Activated CD8-positive, alpha-beta memory T cell treated with anti-CD3 and anti-CD28 coated beads, Interleukin-2, amount 50 U/mL, for 48 hours (primary cell): ENCODE measurements around the gene MKS1.

ENCODE experiments used
- DNase-seq: peaks from one replicate; pipeline ENCODE4 v3.0.0-alpha.2; 2020

Gene MKS1

DNA sequence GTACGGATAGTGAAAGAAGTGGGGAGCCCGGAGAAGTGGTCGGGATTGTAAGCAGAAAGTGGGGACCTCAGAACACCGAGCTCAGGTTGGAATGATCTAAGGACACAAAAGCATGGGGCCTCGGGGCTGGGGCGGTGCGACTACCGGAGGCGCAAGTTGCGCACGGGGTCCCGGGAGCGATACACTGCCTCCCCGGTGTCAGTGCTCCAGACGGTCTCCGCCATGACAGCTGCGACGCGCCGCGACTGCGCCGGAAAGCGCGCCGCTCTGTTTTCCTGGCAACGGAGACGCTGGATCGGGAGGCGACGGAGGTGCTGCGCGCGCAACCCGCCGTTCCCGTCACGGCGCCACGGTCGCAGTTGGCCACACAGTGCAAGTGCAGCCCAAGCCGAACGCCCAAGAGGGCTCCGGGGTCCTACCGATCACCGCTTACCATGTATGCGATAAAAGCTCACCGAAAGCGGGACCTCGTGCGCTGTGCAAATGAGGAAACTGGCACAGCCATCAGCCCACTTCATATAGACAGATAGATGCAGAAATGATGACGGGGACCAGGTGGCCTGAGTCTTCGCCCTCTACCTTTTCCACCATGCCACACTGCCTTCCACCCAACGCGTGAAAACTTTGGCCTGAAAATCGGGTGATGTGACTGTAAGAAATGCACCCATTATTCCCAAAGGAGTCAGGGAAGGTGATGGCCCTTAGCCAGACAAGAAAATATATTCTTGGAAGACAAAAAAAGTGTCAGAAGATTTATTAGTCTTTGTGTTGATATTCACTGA is at the start of gene MKS1:
TSS of gene MKS1 (minus strand) at position 249 of the 782 bp plus-strand sequence. CDS start at position 224, 25 bp downstream.
- peak; percentile 98 for DNase-seq

DNA sequence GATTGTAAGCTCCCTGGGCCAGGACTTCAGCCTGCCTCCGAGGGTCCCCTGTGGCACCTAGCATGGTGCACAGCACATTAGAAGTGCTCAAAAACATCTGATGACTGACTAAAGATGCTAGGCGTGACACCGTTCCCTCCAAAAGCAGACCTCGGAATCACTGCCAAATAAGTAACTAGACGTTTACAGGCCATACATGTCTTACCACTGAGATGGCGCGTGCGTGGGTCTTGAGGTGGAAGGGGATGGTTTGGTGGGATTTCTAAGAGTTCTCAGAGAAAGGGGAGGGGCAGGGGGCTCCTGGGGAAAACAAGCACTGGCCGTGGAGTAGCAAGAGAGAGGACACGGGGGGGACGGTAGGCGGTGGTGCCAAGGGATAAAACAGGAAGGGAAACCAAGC is 49.3 kb upstream of the MKS1 start:
- DNase-seq, result peak; percentile 32

DNA sequence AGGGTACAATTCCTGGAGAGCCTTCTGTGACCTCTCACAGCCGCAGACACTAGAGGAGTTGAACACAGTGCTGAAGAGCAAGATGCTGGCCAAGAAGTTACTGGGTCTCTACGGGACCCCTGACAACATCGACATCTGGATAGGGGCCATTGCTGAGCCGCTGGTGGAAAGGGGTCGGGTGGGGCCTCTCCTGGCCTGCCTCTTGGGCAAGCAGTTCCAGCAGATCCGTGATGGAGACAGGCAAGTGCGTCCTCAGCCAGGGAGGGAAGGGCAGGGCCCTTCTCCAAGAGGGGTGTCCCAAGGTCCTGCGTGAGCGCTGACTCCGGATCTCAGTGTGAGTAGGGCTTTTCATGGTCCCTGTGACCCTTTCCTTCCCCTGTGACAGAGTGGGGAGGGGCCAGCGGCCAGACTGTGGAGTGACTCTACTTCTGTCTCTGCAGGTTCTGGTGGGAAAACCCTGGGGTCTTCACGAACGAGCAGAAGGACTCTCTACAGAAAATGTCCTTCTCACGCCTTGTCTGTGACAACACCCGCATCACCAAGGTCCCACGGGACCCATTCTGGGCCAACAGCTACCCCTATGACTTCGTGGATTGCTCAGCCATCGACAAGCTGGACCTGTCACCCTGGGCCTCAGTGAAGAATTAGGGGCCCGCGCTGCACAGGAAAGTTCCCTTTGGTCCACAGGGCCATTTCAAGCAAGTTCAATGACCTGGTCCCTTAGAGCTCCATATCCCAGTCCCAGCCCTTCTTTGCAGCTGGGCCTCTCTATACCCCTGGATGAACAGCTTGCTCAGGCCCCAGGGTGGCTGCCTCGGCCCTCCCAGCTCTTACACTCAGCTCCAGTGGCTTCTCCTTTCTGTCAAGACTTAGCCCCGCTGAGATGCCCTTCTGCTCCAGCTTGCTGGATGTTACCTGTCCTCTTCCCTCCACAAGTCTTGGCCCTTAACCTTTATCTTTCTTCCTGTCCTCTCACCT is 48.6 kb upstream of the MKS1 start:
- peak; percentile 42 for DNase-seq

DNA sequence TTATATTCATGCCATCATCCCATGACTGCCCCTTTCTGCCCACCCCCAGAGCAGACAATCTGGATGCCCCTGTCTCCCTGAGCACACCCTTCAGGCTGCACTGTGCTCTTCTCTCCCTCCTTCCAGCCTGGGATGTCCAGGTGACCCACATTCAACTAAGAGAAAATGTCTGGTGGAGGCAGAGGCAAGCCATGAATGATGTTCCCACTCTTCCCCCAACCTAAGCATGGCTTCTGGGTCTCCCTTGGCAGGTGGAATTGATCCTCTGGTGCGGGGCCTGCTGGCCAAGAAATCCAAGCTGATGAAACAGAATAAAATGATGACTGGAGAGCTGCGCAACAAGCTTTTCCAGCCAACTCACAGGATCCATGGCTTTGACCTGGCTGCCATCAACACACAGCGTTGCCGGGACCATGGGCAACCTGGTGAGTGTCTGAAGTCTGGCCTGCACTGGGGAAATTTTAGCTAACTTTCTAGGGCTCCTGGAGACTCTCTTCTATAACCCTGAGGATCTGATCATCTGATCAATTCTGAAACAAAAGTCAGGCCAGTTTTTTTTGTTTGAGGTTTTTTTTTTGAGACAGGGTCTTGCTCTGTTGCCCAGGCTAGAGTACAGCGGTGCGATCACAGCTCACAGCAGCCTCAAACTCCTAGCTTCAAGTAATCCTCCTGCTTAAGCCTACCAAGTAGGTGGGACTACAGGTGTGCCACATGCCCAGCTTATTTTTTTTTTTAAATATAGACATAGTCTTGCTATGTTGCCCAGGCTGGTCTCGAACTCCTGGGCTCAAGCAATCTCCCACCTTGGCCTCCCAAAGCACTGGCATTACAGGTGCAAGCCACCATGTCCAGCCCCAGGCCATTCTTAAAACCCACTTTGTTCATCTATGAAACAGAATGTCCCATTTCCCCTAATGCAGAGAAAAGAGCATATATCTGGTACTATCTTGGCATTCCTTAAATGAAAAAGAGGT is 47.1 kb upstream of the MKS1 start:
- peak; percentile 42 for DNase-seq

DNA sequence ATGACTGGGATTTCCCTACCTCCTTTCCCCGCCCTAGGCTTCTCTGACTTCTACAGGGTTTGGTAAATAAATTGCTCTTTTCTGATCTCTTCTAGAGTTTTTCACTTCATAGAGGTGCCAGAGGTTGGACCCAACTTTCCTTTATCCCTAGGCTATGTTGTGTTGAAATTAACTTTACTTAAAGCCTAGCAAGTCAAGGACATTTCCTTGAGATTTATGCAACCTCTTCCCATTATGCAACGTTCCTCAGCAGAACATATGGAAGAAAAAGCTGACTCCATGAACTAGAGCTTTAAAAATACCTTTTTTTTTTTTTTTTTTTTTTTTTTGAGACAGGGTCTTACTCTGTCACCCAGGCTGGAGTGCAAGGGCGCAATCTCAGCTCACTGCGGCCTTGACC is 46.2 kb upstream of the MKS1 start:
- DNase-seq, result no peak

DNA sequence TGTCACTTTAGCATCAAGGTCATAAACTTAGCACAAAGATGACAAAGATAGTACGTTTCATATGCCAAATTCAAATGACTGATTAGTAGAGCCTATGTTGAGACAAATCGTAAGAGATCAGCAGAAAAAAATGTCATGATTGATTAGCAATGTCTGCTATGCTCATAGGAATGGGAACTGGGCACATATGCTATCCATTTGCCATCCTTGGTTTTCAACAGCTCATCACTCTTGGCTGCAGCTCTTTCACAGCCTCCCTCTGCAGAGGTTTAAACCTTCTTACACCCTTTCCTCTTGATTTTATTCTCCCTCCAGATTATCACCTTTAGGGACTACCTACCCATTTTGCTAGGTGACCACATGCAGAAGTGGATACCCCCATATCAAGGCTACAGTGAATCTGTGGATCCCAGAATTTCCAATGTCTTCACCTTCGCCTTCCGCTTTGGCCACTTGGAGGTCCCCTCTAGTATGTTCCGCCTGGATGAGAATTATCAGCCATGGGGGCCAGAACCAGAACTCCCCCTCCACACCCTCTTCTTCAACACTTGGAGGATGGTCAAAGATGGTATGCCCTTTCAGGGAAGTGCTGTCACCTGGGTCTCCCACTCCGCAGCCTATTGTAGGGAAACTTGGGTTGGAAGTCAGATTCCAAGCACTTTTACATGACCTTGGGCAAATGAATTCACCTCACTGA is 45.5 kb upstream of the MKS1 start:
- no peak for DNase-seq

DNA sequence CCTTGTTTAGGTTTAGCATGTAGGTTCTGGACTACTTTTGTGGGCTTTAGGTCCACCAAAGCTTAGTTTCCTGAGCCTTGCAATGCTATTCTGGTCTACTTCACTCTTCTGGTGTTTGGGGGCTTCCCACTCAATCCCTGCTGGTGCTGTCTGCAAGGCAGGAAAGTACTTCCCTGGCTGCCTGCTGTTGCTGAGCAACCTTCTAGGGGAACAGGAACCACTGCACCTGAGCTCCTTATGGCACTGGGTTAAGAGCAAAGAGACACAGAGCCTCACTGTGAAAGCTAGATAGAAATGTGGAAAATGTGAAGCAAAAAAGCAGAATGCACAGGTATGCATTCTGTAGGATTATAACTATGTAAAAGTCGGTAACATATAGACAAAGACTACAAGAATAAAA is 44.7 kb upstream of the MKS1 start:
- DNase-seq, result peak; percentile 33

DNA sequence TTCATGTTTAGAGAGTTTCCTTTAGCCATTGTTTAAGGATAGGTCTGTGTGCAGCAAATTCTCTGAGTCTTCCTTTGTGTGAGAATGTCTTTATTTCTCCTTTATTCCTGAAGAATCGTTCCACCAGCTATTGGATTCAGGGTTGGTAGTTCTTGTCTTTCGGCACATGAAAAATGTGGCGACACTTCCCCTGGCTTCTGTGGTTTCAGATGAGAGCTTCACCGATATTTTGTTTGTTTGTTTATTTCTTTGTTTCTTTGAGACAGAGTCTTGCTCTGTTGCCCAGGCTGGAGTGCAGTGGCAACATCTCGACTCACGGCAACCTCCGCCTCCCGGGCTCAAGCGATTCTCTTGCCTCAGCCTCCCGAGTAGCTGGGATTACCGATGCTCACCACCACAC is 43.1 kb upstream of the MKS1 start:
- DNase-seq, result no peak

DNA sequence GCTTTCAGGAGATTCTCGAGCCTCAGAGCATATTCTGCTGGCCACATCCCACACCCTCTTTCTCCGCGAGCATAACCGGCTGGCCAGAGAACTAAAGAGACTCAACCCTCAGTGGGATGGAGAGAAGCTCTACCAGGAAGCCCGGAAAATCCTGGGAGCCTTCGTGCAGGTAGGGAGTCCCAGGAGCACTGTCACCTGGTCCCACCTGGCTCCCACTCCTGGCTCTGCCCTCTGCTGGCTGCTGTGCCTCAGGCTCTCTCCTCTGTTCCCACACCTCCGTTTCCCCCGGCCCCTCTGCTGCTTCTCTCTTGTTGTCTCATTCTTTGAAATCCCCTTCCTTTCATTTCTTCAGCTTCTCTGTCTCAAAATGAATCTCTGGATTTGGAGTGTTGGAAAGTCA is 35.7 kb upstream of the MKS1 start:
- DNase-seq, result peak; percentile 38

DNA sequence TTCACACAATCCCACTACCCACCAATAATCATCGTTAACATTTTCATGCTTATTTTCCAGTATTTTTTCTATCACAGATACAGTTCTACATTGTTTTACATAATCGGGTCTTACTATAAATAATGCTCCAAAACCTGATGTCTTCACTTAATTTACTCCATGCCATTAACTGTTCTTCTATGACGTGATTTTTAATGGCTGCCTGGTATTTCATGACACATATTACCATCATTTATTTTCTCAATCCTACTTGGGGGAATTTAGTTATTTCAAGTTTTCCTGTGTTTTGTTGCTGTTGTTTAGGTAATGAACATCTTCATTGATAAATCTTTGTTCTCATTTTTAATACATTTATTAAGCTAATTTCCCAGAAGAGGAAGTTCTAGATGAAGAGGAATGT is 34.0 kb upstream of the MKS1 start:
- DNase-seq, result no peak

DNA sequence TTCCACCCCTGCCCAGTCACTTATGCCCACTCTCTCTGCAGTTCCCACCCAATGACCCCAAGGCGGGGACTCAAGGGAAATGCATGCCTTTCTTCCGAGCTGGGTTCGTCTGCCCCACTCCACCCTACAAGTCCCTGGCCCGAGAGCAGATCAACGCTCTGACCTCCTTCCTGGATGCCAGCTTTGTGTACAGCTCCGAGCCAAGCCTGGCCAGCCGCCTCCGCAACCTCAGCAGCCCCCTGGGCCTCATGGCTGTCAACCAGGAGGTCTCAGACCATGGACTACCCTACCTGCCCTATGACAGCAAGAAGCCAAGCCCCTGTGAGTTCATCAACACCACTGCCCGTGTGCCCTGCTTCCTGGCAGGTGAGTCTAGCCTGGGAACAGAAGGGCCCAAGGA is 33.1 kb upstream of the MKS1 start:
- peak; percentile 42 for DNase-seq

DNA sequence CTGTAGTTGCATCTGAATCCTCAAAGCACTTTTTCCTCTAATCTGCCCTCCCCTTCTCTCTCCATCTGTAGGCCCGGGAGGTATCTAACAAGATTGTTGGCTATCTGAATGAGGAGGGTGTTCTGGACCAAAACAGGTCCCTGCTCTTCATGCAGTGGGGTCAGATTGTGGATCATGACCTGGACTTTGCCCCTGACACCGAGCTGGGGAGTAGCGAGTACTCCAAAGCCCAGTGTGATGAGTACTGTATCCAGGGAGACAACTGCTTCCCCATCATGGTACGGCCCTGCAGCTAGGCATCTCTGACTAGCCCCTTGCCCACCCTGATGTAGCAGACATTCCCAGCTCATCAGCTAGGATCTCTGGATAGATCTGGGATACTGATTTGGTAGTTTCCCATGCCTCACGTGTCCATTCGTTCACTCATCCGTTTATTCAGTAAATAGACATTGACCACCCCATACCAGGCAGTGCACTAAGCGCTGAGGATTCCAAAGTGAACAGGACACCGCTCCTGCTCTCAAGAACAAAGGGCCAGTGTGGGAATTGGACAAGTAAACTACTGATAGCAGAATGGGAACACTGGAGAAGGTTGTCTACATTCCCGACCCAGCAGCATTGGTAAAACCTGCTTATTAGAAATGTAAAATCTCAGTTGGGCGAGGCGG is 31.4 kb upstream of the MKS1 start:
- DNase-seq, result no peak

DNA sequence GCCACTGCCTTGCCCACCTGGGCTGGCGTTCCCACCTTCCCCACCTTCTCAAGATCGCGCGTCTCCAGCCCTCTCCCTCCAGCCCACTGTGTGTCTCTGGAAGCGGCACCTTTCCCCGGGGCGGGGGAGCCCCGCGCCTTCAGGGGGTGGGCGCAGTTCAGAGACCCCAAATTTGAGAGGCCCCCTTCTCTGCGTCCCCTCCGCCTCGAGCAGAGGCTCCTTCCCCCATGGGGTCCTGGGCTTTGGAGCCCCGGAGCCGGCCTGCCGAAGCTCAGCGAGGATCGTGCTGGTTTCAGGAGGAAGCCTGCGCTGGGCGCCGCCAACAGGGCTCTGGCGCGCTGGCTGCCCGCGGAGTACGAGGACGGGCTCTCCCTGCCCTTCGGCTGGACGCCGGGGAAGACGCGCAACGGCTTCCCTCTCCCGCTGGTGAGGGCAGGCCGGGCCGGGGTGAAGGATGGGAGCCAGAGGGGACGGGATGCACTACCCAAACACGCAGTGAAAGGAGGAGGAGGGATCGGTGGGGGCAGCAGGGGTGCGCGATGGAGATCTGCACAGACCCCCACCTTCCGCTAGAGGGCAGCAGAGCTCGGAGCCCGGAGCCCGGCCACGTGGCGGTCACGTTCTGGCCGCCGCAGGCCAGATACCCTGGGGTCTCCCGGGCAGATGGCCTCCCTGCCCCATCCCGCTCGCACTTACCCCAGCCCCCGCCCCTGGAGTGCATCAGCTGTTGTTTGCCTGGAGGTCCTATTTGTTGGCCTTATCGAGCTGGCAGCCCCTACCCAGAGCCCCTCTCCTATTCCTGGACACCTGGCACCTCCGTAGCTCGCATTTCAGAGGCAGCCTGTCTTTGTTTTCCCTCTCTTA is 30.4 kb upstream of the MKS1 start:
- peak; percentile 92 for DNase-seq

DNA sequence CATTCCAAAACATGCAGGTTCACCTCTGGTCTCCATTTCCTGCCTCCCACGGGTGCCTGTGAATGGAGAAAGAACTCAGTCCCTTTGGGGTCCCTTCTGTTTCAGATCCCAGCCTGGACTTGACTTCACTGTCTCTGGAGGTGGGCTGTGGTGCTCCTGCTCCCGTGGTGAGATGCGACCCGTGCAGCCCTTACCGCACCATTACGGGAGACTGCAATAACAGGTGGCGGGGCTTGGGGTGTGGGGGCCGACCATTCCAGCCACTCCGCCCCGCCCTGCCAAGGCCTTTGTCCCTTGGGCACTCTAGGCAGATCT is 29.9 kb upstream of the MKS1 start:
- no peak for DNase-seq

DNA sequence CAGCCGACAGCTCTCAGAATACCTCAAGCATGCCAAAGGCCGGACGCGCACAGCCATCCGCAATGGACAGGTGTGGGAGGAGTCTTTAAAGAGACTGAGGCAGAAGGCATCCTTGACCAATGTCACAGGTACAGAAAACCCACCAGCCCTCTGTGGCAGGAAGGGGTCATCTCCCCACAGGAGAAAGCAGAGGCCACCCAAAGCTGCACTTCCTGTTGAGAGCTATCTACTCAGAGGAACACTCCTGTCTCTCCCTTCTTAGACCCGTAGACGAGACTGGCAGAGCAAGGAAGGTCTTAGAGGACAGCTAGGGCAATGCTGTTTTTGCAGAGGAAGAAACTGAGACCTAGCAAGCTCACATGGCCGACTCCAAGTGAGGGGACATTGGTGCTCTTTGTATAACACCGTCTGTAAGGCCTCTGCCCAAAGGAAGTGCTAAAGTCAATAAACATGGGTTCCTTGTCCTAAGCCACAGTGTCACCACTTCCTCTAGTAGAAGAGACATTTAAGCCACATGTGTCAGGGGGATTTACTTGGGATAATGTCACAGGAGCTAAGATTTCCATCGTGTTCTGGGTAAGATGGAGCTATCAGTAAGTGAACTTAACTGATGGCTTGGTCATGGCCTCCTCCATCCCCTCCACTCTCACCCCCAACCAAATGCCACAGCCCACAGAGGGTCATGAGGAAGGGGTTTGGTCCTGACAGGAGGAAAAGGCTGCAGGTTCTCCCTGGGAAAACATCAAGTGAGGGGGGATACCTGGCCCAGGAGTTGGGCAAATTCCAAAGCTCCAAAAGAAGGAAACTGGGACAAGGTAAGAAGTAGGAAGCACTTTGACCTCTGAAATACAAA is 28.7 kb upstream of the MKS1 start:
- DNase-seq, result no peak

DNA sequence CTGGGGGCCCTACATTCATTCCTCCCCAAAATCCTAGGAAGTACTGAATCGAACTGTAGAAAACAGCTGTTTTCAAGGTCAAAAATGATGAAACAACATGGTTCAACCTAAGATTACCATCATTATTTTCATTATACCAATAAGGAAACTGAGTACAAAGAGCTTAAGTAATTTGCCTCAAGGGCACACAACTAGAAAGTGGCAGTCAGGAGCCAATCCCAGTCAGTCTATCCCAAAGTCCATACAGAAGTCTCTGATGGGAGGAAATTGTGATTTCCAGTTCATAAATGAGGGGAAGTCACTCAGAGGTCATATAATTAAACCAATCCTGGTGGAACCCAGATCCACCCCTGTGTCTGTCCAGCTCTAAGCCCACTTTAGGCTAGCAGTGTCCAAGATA is 27.7 kb upstream of the MKS1 start:
- no peak for DNase-seq

DNA sequence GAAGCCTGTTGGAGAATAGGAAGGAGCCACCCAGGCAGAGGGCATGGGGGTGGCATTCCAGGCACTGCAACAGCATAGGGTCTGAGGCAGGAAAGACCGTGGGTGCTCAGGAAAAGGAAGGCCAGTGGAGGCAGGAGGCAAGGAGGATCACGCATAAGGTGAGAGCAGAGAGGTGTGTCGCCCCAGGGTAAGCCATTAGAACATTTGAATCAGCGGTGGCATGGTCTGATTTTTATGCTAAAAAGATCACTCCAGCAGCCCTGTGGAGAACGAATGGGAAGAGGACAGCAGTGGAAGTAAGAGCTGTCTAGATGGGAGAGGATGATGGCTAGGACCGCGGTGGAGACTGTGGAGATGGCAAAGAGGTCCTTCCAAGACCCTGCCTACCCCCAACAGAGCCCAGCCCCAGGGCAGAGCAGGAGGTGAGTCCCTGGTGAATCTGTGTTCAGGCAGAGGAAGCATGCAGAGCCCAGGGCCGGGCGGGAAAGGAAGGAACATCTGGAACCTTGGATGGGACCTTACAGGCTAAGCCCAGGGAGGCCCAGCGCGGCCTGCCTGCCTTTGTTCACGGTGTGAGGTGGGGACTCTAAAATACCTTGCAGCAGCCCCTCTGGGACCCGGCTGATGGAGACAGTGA is 27.2 kb upstream of the MKS1 start:
- no peak for DNase-seq

DNA sequence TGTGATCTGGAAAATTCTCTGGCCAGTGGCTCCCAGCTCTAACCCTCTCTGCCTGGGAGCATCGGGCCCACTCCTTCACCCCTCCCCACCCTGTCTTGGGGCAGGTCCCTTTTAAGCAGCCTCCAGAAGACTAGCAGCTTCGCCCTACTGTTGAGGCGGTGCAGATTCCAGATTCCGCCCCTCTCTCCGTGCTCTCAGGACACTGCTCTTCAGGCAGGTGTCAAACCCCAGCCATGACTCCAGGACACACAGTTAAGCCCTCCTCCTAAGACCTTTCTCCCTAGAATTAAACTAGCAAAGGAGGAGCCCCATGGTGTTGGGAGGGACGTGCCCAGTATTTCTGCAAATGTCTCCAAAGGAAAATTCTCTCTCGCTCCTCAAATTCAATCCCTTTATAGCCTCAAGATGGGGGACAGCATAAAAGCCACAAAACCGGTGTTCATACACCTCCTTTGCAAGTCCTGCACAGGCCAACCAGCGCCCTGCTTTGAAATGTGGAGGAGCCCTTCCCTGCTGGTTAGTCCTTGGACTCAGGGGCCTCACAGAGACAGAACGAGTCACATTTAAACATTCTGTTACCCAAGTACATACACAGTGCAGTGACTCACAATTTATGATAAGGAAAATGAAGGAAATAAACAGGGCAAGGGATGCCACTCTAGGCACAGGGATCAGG is 26.5 kb upstream of the MKS1 start:
- DNase-seq, result no peak

DNA sequence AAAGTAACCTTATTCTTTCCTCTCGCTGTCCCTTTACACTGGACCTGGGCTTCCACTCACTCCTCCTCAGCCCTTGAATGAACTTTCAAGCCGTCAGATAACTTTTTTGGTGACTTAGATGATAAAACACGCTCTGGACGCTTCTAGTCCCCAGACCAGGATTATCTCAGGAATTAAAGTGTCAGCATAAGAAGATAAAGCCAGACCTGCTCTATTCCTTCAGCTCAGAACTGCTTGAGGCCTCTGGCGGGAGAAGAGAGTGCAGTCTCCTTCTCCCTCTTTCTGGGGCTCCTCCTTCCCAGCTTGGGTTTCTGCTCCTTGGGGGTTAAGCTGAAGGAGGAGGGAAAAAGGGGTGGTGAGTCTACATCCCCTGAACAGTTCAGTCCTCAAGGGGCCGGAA is 25.9 kb upstream of the MKS1 start:
- no peak for DNase-seq
